Umbilical cord (tissue), 2 donors: ENCODE results near the gene PPFIBP2. TPM values are rescaled to one million over a fixed set of nuclear protein-coding genes. Genes with fewer than 3 reads are reported as not detected.
"Not testable (repeated sequence)": the region's sequence is repeated elsewhere in the genome, so short reads cannot be mapped to it uniquely, and the experiment has no call there.

Source experiments
- DNase-seq: peaks from one replicate; pipeline ENCODE4 v3.0.0-alpha.2; 2015; ENCODE audit warnings: low spot score
- total RNA-seq: library from RNA; depleted of rRNA; stranded (reverse); fragments of >200 nt; gene quantifications from one replicate; pipeline ENCODE4 v1.2.3, GENCODE V29; 2014; ENCODE audit warnings: low replicate concordance; ENCODE audit not compliant: insufficient read depth

The PPFIBP2 gene
- total RNA-seq, 1 donor from 2014 or later: 66.2 TPM

DNA sequence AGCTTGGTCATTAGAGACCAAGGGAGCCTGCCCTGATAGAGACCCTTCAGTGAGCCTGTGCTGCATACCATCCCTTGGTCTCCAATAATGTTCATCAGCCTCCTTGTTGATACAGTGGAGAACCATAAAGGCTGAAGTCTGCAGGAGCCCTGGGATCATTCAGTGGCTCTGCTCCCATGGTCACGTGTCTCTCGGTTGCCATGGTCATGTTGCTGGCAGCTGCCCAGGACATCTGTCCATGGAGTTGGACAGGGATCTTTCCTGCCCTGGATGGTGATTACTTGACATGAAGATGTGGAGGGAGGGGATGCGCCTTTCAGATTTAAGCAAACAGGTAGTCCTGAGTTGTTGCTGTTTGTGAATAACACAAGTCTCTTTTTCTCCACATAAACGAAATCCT, 121.3 kb downstream of the PPFIBP2 start:
- no peak for DNase-seq

GRCh38 chr11:7635708-7636107, 121.9 kb downstream of the PPFIBP2 start:
- no peak for DNase-seq

DNA sequence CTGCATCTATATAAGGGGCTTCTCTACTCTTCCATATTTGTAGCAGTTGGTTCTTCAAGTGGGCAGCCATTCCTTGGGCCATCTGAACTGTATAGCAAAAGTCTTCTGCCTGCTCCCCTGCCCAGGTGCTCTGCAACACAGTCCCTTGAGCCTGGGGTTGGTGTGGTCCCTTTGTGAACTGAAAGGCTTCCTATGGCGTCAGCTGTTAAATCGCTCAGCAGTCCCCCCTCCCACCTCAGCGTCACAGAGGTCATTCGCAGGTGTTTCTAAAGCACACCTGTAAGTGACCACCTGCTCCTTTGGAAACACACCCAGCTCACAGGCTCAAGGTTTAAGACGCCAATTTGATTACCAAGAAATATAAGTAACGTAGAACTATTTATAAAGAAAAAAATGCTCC, 122.6 kb downstream of the PPFIBP2 start:
- DNase-seq: no peak

- no peak for DNase-seq
These were observed 123.8 kb downstream of the PPFIBP2 start for GRCh38 chr11:7637447-7638157.

- no peak for DNase-seq
These were observed 125.2 kb downstream of the PPFIBP2 start for GRCh38 chr11:7638710-7639642.

GRCh38 chr11:7639643-7640025, 125.8 kb downstream of the PPFIBP2 start:
- DNase-seq: no peak

GRCh38 chr11:7640816-7641215, 127.0 kb downstream of the PPFIBP2 start:
- no peak for DNase-seq

DNA sequence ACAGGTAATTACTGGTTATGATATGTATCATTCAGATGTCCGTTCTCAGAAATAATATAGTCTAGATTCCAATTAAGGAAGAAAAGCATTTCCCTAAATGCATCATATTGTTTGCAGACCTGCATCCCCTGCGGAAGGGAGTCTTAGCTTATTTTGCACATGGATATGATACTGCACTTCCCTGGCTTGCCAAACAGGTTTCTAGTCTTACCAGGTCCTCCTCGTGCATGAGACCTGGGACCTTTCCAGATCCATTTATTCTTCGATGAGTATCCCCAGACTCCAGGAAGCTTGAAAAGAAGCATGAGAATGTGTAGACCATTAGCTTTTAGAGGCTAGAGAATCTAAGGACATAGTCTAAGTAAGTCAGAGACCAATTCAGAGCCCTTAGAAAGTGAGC, 128.9 kb downstream of the PPFIBP2 start:
- no peak for DNase-seq

DNA sequence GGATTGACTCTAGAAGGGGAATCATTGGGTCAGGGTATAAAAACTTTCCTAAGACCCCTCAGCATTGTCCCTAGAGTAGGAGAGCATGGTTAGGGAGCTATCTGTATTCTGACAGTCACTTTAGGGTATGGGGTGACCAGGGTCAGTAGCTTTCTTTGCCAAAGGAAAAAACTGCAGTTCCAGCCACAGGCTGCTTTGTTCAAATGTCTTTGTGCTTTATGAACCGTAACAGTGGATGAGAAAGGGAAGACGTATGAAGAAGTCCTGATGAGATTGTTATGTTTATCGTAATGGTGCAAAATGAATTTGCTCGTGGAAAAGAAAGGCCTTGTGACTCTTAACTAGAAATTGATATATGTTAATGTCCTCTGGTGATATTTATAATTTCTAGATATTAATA, 129.5 kb downstream of the PPFIBP2 start:
- no peak for DNase-seq

GRCh38 chr11:7645206-7645605, 131.4 kb downstream of the PPFIBP2 start:
- no peak for DNase-seq

- DNase-seq: no peak
These were observed 133.1 kb downstream of the PPFIBP2 start for GRCh38 chr11:7646866-7647265.

DNA sequence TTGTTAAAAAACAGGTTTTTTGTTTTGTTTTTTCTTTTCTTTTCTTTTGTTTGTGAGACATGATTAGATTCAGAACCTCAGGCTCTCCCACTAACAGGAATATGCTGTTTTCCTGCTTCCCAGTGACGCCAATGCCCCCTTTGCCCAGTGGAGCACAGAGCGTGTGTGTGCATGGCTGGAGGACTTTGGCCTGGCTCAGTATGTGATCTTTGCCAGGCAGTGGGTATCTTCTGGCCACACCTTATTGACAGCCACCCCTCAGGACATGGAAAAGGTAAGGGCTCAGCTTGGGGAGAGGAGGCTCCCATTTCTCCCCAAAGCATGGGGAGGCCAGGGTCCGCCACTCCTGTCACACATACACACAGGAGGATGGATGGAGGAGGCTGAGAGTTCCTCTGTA, 134.5 kb downstream of the PPFIBP2 start:
- DNase-seq: no peak

GRCh38 chr11:7651140-7651551, 137.3 kb downstream of the PPFIBP2 start:
- no peak for DNase-seq

DNA sequence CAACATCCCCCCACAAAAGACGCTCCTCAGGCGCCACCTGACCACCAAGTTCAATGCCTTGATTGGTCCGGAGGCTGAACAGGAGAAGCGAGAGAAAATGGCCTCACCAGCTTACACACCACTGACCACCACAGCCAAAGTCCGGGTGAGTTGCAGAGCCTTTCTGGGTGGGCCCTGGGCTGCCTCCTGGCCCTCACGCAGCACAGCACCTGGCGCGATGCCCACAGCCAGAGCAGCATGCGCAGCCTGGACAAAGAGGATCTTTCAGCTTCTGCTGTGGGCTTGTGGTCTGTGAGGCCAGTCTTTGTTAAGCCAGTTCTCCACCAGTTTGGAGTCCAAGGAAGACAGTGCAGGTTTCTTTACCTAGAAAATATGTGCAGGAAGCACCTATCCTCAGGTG, 137.9 kb downstream of the PPFIBP2 start:
- no peak for DNase-seq

DNA sequence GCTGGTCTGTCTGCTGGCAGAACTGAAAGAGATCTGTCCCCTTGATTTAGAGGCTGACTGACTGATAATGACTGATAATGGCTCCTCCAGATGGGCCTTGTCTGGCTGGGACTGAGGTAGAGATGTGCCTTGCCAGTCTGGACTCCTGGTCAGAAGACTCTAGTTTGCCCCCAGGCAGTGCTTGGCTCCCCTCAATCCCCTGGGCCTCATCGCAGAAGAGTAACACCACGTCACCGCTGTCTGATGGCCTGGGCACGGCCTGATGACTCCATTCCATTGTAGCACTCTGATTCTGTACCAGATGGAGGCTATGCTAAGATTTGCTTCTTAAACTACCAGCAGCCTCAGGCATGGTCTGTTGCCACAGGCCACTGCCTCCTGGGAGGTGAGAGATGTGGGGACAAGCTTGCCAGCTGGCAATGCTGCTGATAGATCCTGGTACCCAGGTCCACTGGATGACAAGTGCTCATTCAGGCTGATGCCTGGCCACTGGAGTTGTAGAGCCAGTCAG, 140.5 kb downstream of the PPFIBP2 start:
- DNase-seq: no peak

DNA sequence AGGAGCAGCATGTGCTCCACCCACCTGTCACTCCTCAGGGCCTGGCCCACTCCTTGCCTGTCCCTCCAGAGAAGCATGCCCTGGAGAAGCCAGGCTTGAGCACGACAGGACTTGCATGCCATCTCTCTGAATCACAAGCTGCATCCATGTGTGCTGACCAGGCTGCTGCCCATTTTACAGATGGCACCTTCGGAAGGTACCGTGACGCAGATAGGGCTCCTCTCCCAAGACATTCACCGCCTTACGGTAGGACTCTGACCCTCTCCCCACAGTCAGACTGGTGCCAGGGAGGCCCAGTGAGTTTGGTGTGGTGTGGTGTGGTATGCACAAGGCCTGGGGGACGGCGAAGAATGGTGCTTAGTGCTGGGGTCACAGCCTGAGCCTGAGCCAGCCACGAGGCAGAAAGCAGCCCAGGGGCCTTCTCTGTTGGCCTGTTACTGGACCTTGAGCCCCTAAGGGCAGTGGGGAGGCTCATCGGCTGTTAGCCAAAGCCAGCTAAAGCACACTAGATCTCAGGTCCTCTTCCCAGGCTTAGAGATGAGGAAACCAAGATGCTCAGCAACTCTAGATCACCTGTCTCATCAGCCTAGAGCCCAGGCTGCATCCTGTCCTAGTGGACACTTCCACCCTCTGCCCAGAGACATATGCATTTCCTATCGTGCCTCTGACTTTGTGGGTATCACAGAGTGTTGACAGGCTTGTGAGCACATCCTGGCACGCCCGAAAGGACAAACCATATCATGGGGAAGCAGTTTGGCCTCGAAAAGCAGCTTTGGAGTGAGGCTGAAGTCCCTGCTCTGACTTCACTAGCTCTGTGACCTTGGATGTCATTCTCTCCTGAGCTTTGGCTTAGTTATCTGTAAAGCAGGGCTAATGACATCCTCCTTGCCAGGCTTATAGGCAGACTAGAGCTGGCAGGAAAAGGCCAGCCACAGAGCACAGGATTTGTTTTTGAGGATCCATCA, 141.7 kb downstream of the PPFIBP2 start:
- DNase-seq: no peak

DNA sequence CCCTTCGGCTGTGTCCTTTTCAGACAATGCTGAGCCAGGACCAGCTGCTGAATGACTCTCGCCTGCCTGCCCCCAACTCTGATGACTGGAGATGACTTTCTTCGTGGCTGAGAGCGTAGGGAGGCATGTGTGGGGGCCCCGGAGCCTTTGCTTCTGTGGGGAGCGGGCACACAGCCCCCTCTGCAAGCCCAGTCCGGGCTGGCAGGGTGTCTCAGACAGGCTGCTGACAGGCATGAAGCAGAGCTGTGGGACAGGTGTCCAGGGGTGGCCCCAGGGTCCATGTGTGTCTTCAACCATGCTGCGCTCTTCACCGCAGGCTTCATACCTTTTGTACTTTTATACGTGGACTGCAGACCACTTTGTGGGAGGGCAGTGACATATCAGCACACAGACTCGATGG, 142.9 kb downstream of the PPFIBP2 start:
- no peak for DNase-seq

- DNase-seq: peak; percentile 71
These were observed 143.7 kb downstream of the PPFIBP2 start for GRCh38 chr11:7657306-7658025.

DNA sequence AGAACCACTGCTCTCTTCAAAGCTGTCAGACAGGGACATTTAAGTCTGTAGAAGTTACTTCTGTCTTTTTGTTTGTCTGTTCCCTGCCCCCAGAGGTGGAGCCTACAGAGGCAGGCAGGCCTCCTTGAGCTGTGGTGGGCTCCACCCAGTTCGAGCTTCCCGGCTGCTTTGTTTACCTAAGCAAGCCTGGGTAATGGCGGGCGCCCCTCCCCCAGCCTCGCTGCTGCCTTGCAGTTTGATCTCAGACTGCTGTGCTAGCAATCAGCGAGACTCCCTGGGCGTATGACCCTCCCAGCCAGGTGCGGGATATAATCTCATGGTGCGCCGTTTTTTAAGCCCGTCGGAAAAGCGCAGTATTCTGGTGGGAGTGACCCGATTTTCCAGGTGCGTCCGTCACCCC, 149.7 kb downstream of the PPFIBP2 start:
- DNase-seq: not testable (repeated sequence)

- DNase-seq: no peak
These were observed 151.1 kb downstream of the PPFIBP2 start for GRCh38 chr11:7664867-7665266.
